ENCODE data around the gene LCMT2. TPM values are rescaled to one million over a fixed set of nuclear protein-coding genes. Genes with fewer than 3 reads are reported as not detected.
A peak's percentile ranks its signal among the peaks of the same experiment; 100 is the strongest.

Gene LCMT2
- total RNA-seq, 4 donors from 2014 or later: 3.0 to 6.2 (median 5.3) TPM

GRCh38 chr15:43370975-43371974 is 40.9 kb upstream of the LCMT2 start, which contains the start of the genes TUBGCP4 and ZSCAN29:
Gene TUBGCP4, plus strand, starts transcription at chr15:43371101. Its CDS starts 254 bp downstream, at chr15:43371355.
Gene ZSCAN29, minus strand, starts transcription at chr15:43371043. Its CDS starts 1,130 bp downstream, at chr15:43369913.
- DNase-seq (peak; percentile 52 to 77), ATAC-seq (peak; percentile 94 to 95)
- Histone ChIP-seq H3K36me3 (peaks cover 0 to 27% of the 10 kb centered on the region in 2 donors), H3K27ac (peak within 1 kb of the TSS; percentile 81 to 87 (median 85)), H3K9me3 (no peaks in the 10 kb centered on the region), H3K4me3 (peak within 1 kb of the TSS; percentile 80 to 97 (median 84)), H3K27me3 (no peaks in the 10 kb centered on the region), H3K4me1 (peaks cover 26 to 29% of the 10 kb centered on the region in 2 donors)
- peak in 4 of 5 experiments; percentile 7 to 60 (median 29) for TF ChIP-seq CTCF (IDR thresholded peaks at IDR 0.05 in 4 of 5, conservative IDR thresholded peaks at IDR 0.05 in 1 of 5)
- peak in 1 of 2 donors; percentile 40 for TF ChIP-seq POLR2A (IDR thresholded peaks at IDR 0.05)
- intact Hi-C loops (cut with DNase I; ENCODE audit: low total_unique reads) (loop anchor here (2.0 kb wide), 1 partner anchor 40 kb away; the partner anchor contains the start of gene LCMT2), in situ Hi-C loops (cut with MboI; ENCODE audit: low sequenced_read_pairs in 4 of 4) (no loop called here)

DNA sequence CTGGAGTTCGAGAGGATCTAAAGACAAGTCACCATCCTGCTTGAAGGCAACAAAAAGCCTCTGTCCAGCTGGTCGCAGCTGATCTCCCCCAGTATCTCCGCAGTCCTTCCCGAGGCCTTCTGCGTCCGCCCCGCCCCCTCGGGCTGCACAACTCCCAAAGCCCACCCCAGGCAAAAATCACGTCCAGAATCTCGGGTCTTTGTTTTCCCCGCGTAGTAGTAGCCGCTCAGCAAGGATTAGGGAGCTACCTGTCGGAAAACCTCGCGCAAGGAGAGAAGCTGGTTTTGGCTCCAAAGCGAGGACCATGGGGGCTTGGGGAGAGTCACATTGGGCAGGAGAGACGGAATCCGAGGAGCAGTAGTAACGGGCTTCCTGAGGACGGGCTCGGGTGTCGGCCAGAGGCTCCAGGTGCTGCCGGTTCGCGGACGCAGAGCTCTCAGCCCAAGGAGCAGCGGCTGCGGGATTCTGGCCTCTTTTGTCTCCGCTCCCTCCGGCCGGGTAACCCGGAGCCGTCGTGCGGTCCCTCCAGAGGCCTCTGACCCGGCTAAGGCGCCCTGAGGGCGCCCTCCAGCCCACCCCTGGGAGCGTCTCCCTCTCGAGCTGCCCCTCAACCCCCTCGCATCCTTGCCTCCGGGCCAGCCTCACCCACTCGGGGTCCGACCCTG is 40.1 kb upstream of the LCMT2 start:
- H3K27ac ChIP-seq: peak overlapping the region; percentile 81 to 87 (median 85)
- peak overlapping the region; percentile 80 to 97 (median 84) for H3K4me3 ChIP-seq
- peaks cover 26 to 29% of the 10 kb centered on the region in 2 donors for H3K4me1 ChIP-seq
- DNase-seq (peak in 1 of 2 donors; percentile 2), ATAC-seq (peak; percentile 54 to 65)
- H3K9me3 ChIP-seq: no peaks in the 10 kb centered on the region
- intact Hi-C loops (cut with DNase I; ENCODE audit: low total_unique reads) (loop anchor here (2.0 kb wide), 1 partner anchor 40 kb away; the partner anchor contains the start of gene LCMT2), in situ Hi-C loops (cut with MboI; ENCODE audit: low sequenced_read_pairs in 4 of 4) (no loop called here)
- no peaks in the 10 kb centered on the region for H3K27me3 ChIP-seq
- no peak for TF ChIP-seq POLR2A (IDR thresholded peaks at IDR 0.05)
- no peak for TF ChIP-seq CTCF (IDR thresholded peaks at IDR 0.05 in 4 of 5, conservative IDR thresholded peaks at IDR 0.05 in 1 of 5)
- H3K36me3 ChIP-seq: peaks cover 0 to 35% of the 10 kb centered on the region in 2 donors

- Histone ChIP-seq H3K27me3 (no peaks in the 10 kb centered on the region), H3K4me3 (peak overlapping the region in 1 of 4 donors; percentile 17), H3K36me3 (peaks cover 25 to 91% of the 10 kb centered on the region in 2 donors), H3K4me1 (no peaks in the 10 kb centered on the region), H3K9me3 (peaks cover 11 to 35% (median 12%) of the 10 kb centered on the region in 3 donors), H3K27ac (no peak overlapping the region)
- intact Hi-C loops (cut with DNase I; ENCODE audit: low total_unique reads) (no loop called here), in situ Hi-C loops (cut with MboI; ENCODE audit: low sequenced_read_pairs in 4 of 4) (no loop called here)
- TF ChIP-seq POLR2A (IDR thresholded peaks at IDR 0.05): no peak
- no peak for TF ChIP-seq CTCF (IDR thresholded peaks at IDR 0.05 in 4 of 5, conservative IDR thresholded peaks at IDR 0.05 in 1 of 5)
- ATAC-seq (no peak), DNase-seq (no peak)
Measured at GRCh38 chr15:43361313-43361903, 31.0 kb upstream of the LCMT2 start.

DNA sequence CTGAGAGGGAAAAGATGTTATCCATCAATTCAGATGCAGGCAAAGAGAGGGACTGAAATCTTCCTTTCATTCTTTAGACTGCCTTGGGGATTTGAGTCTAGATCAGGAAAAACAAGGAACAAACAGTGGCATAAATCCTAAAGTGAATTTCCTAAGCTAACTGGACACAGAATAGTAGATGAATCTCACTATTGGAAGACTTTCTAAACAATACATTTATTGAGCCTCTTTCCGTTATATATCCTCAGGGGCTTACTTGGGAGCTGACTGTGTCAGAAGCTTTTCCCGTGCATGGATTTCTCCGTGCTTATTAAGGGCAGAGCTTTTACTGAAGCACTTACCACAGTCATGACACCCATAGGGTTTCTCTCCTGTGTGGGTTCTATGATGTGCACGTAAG is 30.4 kb upstream of the LCMT2 start:
- Histone ChIP-seq H3K9me3 (peaks cover 11 to 35% (median 12%) of the 10 kb centered on the region in 3 donors), H3K27ac (no peak overlapping the region), H3K27me3 (no peaks in the 10 kb centered on the region), H3K4me1 (no peaks in the 10 kb centered on the region), H3K4me3 (peak overlapping the region in 1 of 4 donors; percentile 17), H3K36me3 (peaks cover 25 to 85% of the 10 kb centered on the region in 2 donors)
- ATAC-seq (no peak), DNase-seq (no peak)
- no peak for TF ChIP-seq POLR2A (IDR thresholded peaks at IDR 0.05)
- TF ChIP-seq CTCF (IDR thresholded peaks at IDR 0.05 in 4 of 5, conservative IDR thresholded peaks at IDR 0.05 in 1 of 5): no peak
- in situ Hi-C loops (cut with MboI; ENCODE audit: low sequenced_read_pairs in 4 of 4): no loop called here
- intact Hi-C loops (cut with DNase I; ENCODE audit: low total_unique reads): no loop called here
